Osteocyte (in vitro differentiated cells): ENCODE results near the gene NUP98. TPM values are rescaled to one million over a fixed set of nuclear protein-coding genes. Genes with fewer than 3 reads are reported as not detected.

Source experiments
- DNase-seq: peaks from one replicate; pipeline ENCODE4 v3.0.0; 2021; ENCODE audit warnings: mixed read lengths; ENCODE audit not compliant: unreplicated experiment; ENCODE audit errors: extremely low spot score
- H3K27ac Mint-ChIP-seq: one replicate; pipeline ENCODE4 v1.8.0; 2021; ENCODE audit warnings: mild to moderate bottlenecking, mixed read lengths; ENCODE audit not compliant: unreplicated experiment
- H3K27me3 Mint-ChIP-seq: one replicate; pipeline ENCODE4 v1.8.0; 2021; ENCODE audit warnings: mixed read lengths; ENCODE audit not compliant: unreplicated experiment
- H3K36me3 Mint-ChIP-seq: one replicate; pipeline ENCODE4 v1.8.0; 2021; ENCODE audit warnings: mixed read lengths; ENCODE audit not compliant: unreplicated experiment
- H3K4me1 Mint-ChIP-seq: one replicate; pipeline ENCODE4 v1.8.0; 2021; ENCODE audit warnings: mixed read lengths; ENCODE audit not compliant: unreplicated experiment
- H3K4me3 Mint-ChIP-seq: one replicate; pipeline ENCODE4 v1.8.0; 2021; ENCODE audit warnings: mild to moderate bottlenecking, moderate library complexity, mixed read lengths; ENCODE audit not compliant: unreplicated experiment
- H3K9me3 Mint-ChIP-seq: one replicate; pipeline ENCODE4 v1.8.0; 2021; ENCODE audit warnings: mixed read lengths; ENCODE audit not compliant: unreplicated experiment
- CTCF ChIP-seq: fragments of 200-600 bp; sonication (generic); IDR thresholded peaks from 2 replicates; pipeline ENCODE4 v1.5.0; 2021; ENCODE audit warnings: antibody characterized with exemption, mild to moderate bottlenecking, moderate library complexity
- total RNA-seq: library from RNA; stranded (reverse); gene quantifications from 2 replicates; pipeline ENCODE4 v1.2.1, GENCODE V29; 2021

Gene NUP98
- total RNA-seq, 1 donor from 2014 or later = 68.9 TPM

DNA sequence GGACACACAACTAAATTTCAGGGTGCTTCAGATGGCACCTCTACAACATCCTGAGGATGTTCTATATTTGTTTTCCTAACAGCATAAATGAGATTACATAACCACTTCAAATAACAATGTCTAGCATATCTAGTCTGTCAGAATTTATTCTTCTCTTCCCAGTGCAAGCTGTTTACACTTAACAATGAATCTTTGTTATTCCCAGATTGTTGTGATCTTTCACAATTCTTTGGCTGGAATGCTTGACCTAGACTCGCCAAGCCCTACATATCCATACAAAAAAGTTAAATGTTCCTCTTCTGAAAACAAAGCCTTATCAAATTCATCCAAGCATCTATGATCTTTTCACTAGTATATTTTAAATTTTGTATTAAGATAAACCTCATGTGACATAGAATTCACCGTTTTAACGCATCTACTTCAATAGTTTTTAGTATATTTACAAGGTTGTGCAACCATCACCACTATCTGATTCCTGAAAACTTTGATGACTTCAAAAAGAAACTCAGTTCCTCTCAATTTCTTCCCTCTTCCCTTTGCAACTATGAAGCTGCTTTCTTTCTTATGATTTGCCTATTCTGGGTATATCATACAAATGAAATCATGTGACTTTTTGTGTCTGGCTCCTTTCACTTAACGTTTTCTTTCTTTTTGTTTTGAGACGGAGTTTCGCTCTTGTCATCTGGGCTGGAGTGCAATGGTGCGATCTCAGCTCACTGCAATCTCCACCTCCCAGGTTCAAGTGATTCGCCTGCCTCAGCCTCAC, 64.5 kb downstream of the NUP98 start:
- TF ChIP-seq CTCF = no peak
- no peak overlapping the region for H3K4me3 Mint-ChIP-seq
- H3K27me3 Mint-ChIP-seq = no peaks in the 10 kb centered on the region
- H3K9me3 Mint-ChIP-seq = no peaks in the 10 kb centered on the region
- H3K27ac Mint-ChIP-seq = peak overlapping the region; percentile 53
- no peak for DNase-seq
- peaks cover 4% of the 10 kb centered on the region for H3K4me1 Mint-ChIP-seq
- H3K36me3 Mint-ChIP-seq = peaks cover 57% of the 10 kb centered on the region

DNA sequence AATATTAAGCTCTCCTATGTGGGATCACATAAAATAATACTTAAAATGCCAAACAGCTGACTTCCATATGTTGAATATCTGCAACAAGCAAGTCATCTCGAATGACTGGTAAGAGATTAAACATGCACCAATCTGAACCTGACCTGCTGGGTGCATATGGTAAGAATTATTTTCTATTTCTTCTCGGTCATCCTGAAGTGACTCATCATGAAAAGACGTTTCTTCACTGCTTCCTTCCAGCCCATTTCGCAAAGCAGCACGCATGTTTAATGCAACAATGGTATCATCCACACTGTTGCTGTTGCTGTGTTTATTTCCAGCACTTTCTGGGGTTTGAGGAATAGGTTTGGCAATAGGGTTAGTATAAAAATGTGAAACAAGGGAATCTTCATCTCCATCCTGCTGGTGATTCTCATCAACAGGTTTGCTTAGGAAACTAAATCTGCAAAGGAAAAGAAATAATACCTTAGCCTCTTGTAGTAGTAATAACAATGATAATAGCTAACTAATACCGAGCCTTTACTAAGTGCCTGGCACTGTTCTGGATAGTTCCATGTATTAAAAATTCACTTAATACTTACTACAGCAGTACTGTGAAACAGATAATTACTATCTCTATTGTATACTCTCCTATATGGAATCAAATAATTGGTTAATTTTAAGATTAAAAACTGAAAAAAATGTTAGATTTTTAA, 74.2 kb downstream of the NUP98 start:
- DNase-seq = no peak
- peak overlapping the region; percentile 10 for H3K4me3 Mint-ChIP-seq
- peaks cover 54% of the 10 kb centered on the region for H3K36me3 Mint-ChIP-seq
- H3K27me3 Mint-ChIP-seq = no peaks in the 10 kb centered on the region
- no peak for TF ChIP-seq CTCF
- peaks cover 15% of the 10 kb centered on the region for H3K4me1 Mint-ChIP-seq
- peak overlapping the region; percentile 93 for H3K27ac Mint-ChIP-seq
- H3K9me3 Mint-ChIP-seq = no peaks in the 10 kb centered on the region

- Mint-ChIP-seq H3K9me3 (no peaks in the 10 kb centered on the region), H3K4me3 (no peak overlapping the region), H3K36me3 (peaks cover 55% of the 10 kb centered on the region), H3K27ac (peak overlapping the region; percentile 23), H3K4me1 (peaks cover 15% of the 10 kb centered on the region), H3K27me3 (no peaks in the 10 kb centered on the region)
- DNase-seq = no peak
- no peak for TF ChIP-seq CTCF
Observed at GRCh38 chr11:3722100-3722499, 75.3 kb downstream of the NUP98 start.

- H3K36me3 Mint-ChIP-seq = peaks cover 57% of the 10 kb centered on the region
- H3K9me3 Mint-ChIP-seq = no peaks in the 10 kb centered on the region
- H3K27me3 Mint-ChIP-seq = no peaks in the 10 kb centered on the region
- peaks cover 15% of the 10 kb centered on the region for H3K4me1 Mint-ChIP-seq
- peak overlapping the region; percentile 66 for H3K27ac Mint-ChIP-seq
- no peak for TF ChIP-seq CTCF
- DNase-seq = no peak
- H3K4me3 Mint-ChIP-seq = no peak overlapping the region
Observed at GRCh38 chr11:3720997-3721396, 76.4 kb downstream of the NUP98 start.

DNA sequence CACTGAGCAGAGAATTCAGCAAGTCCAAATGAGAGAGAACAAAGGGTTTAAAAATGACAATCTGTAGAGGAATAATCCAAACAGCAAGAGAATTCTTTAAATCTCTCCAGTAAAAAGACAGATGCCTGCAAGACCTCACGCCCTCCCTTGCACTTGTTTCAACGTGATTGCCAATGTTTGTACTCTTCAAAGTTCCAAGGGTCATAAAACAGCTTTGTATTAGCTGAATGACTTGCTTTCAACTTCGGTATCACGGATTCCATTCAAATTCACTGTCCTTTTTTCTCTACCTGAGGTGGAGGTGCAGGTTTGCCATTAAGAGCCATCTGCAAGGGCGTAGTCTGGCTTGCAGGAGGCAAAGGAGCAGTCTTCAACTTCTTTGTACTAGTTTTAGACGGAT, 85.1 kb downstream of the NUP98 start:
- Mint-ChIP-seq H3K27ac (no peak overlapping the region), H3K4me3 (no peak overlapping the region), H3K9me3 (no peaks in the 10 kb centered on the region), H3K36me3 (peaks cover 40% of the 10 kb centered on the region), H3K27me3 (no peaks in the 10 kb centered on the region), H3K4me1 (no peaks in the 10 kb centered on the region)
- no peak for TF ChIP-seq CTCF
- no peak for DNase-seq
